ENCODE data around the gene LBR.

The LBR gene

GRCh38 chr1:225430301-225430700 is 2.5 kb upstream of the LBR start:
- Histone ChIP-seq H3K79me2 (ENCODE audit: insufficient read depth, low read length) (peaks cover 24% of the 10 kb centered on the region), H3K27me3 (ENCODE audit: insufficient read depth, low read length) (no peaks in the 10 kb centered on the region), H3K4me1 (ENCODE audit: insufficient read depth, low read length, severe bottlenecking) (peaks cover 34% of the 10 kb centered on the region), H4K20me1 (ENCODE audit: insufficient read depth, low read length) (no peaks in the 10 kb centered on the region), H2AFZ (ENCODE audit: low read length) (no peak overlapping the region), H3K9ac (ENCODE audit: low read length) (no peak overlapping the region), H3F3A (ENCODE audit: insufficient read depth, low read length) (no peaks in the 10 kb centered on the region), H3K4me3 (ENCODE audit: low read depth, low read length, poor library complexity, severe bottlenecking) (no peak overlapping the region), H3K9me2 (ENCODE audit: low read depth, low read length) (no peaks in the 10 kb centered on the region), H3K9me3 (ENCODE audit: low read length) (no peaks in the 10 kb centered on the region), H3K36me3 (ENCODE audit: insufficient read depth, low read length) (peaks cover 5% of the 10 kb centered on the region; the same call in 1 of the 2 replicates), H3K4me2 (ENCODE audit: low read length) (no peak overlapping the region), H3K27ac (ENCODE audit: low read depth, low read length, poor library complexity, severe bottlenecking) (no peak overlapping the region)
- TF ChIP-seq EZH2 (IDR thresholded peaks at IDR 0.05; ENCODE audit: borderline replicate concordance, low read length), result no peak
- TF ChIP-seq CTCF (IDR thresholded peaks at IDR 0.05; ENCODE audit: low read length), result no peak

- no peaks in the 10 kb centered on the region for H3K27me3 ChIP-seq (ENCODE audit: insufficient read depth, low read length)
- no peaks in the 10 kb centered on the region for H3K9me3 ChIP-seq (ENCODE audit: low read length)
- H4K20me1 ChIP-seq (ENCODE audit: insufficient read depth, low read length), result no peaks in the 10 kb centered on the region
- peaks cover 8% of the 10 kb centered on the region; the same call in 1 of the 2 replicates for H3K36me3 ChIP-seq (ENCODE audit: insufficient read depth, low read length)
- peak overlapping the region; percentile 85 for H3K4me2 ChIP-seq (ENCODE audit: low read length)
- peaks cover 37% of the 10 kb centered on the region for H3K79me2 ChIP-seq (ENCODE audit: insufficient read depth, low read length)
- peaks cover 34% of the 10 kb centered on the region for H3K4me1 ChIP-seq (ENCODE audit: insufficient read depth, low read length, severe bottlenecking)
- H3K4me3 ChIP-seq (ENCODE audit: low read depth, low read length, poor library complexity, severe bottlenecking), result peak overlapping the region; percentile 91
- H3K9me2 ChIP-seq (ENCODE audit: low read depth, low read length), result no peaks in the 10 kb centered on the region
- peak overlapping the region; percentile 85 for H3K27ac ChIP-seq (ENCODE audit: low read depth, low read length, poor library complexity, severe bottlenecking)
- H3F3A ChIP-seq (ENCODE audit: insufficient read depth, low read length), result no peaks in the 10 kb centered on the region
- TF ChIP-seq CTCF (IDR thresholded peaks at IDR 0.05; ENCODE audit: low read length) (no peak), EZH2 (IDR thresholded peaks at IDR 0.05; ENCODE audit: borderline replicate concordance, low read length) (no peak)
- H3K9ac ChIP-seq (ENCODE audit: low read length), result peak overlapping the region; percentile 88
- no peak overlapping the region for H2AFZ ChIP-seq (ENCODE audit: low read length)
Observed at GRCh38 chr1:225428881-225429455, 1.1 kb upstream of the LBR start.

GRCh38 chr1:225428068-225428880 is 436 bp upstream of the LBR start:
- Histone ChIP-seq H3K9me3 (ENCODE audit: low read length) (no peaks in the 10 kb centered on the region), H4K20me1 (ENCODE audit: insufficient read depth, low read length) (no peaks in the 10 kb centered on the region), H3K4me3 (ENCODE audit: low read depth, low read length, poor library complexity, severe bottlenecking) (peak overlapping the region; percentile 91), H3K36me3 (ENCODE audit: insufficient read depth, low read length) (peaks cover 15% of the 10 kb centered on the region), H3K27ac (ENCODE audit: low read depth, low read length, poor library complexity, severe bottlenecking) (peak overlapping the region; percentile 85), H3K27me3 (ENCODE audit: insufficient read depth, low read length) (no peaks in the 10 kb centered on the region), H3F3A (ENCODE audit: insufficient read depth, low read length) (no peaks in the 10 kb centered on the region), H3K79me2 (ENCODE audit: insufficient read depth, low read length) (peaks cover 44% of the 10 kb centered on the region), H2AFZ (ENCODE audit: low read length) (no peak overlapping the region), H3K4me2 (ENCODE audit: low read length) (peak overlapping the region; percentile 96), H3K9me2 (ENCODE audit: low read depth, low read length) (no peaks in the 10 kb centered on the region), H3K9ac (ENCODE audit: low read length) (peak overlapping the region; percentile 88), H3K4me1 (ENCODE audit: insufficient read depth, low read length, severe bottlenecking) (peaks cover 40% of the 10 kb centered on the region)
- TF ChIP-seq CTCF (IDR thresholded peaks at IDR 0.05; ENCODE audit: low read length), result no peak

Measured in OCI-LY1 (cell line).